Activated T-helper 1 cell treated with anti-CD3 and anti-CD28 coated beads, Interleukin-12 subunit alpha, Interleukin-12 subunit beta, Interleukin-2, Interleukin-4 antibody, amounts not matched to agents 30 ng/mL and 10 ng/mL and 1 ng/mL, durations not matched to agents 14 hours and 24 hours and 36 hours (primary cell): Measurements from ENCODE around the gene ADA. TPM values are rescaled to one million over a fixed set of nuclear protein-coding genes. Genes with fewer than 3 reads are reported as not detected.
"Not testable (repeated sequence)": the region's sequence is repeated elsewhere in the genome, so short reads cannot be mapped to it uniquely, and the experiment has no call there.

Experiments used
- DNase-seq: peaks from one replicate; pipeline ENCODE4 v3.0.0; 2021; ENCODE audit warnings: low spot score
- H3K27ac Mint-ChIP-seq: one replicate; pipeline ENCODE4 v1.8.0; 2021; ENCODE audit warnings: mild to moderate bottlenecking, mixed read lengths
- H3K27me3 Mint-ChIP-seq: one replicate; pipeline ENCODE4 v1.8.0; 2022; ENCODE audit warnings: mild to moderate bottlenecking, moderate library complexity, mixed read lengths; ENCODE audit not compliant: insufficient read depth
- H3K36me3 Mint-ChIP-seq: one replicate; pipeline ENCODE4 v1.8.0; 2021; ENCODE audit warnings: low read depth, mixed read lengths
- H3K4me1 Mint-ChIP-seq: one replicate; pipeline ENCODE4 v1.8.0; 2021; ENCODE audit warnings: low read depth, mixed read lengths
- H3K4me3 Mint-ChIP-seq: one replicate; pipeline ENCODE4 v1.8.0; 2021; ENCODE audit warnings: mild to moderate bottlenecking, moderate library complexity, mixed read lengths
- H3K9me3 Mint-ChIP-seq: one replicate; pipeline ENCODE4 v1.8.0; 2021; ENCODE audit warnings: mixed read lengths
- intact Hi-C: fragments of 100-400 bp; cut with micrococcal nuclease; formaldehyde crosslinking; loops from one replicate; pipeline ENCODE4 v1.15.1; 2024
- total RNA-seq: library from RNA; stranded (reverse); gene quantifications from 2 replicates; pipeline ENCODE4 v1.2.3, GENCODE V29; 2022

The ADA gene
- total RNA-seq, 1 donor from 2014 or later = 45.1 TPM

GRCh38 chr20:44597516-44597915, 54.0 kb downstream of the ADA start:
- Mint-ChIP-seq H3K36me3 (peaks cover 2% of the 10 kb centered on the region), H3K4me3 (no peak overlapping the region), H3K4me1 (peaks cover 23% of the 10 kb centered on the region), H3K27me3 (no peaks in the 10 kb centered on the region), H3K9me3 (no peaks in the 10 kb centered on the region), H3K27ac (no peak overlapping the region)
- no peak for DNase-seq
- intact Hi-C loops = no loop called here

- H3K27me3 Mint-ChIP-seq = no peaks in the 10 kb centered on the region
- peaks cover 2% of the 10 kb centered on the region for H3K36me3 Mint-ChIP-seq
- H3K9me3 Mint-ChIP-seq = no peaks in the 10 kb centered on the region
- H3K4me1 Mint-ChIP-seq = peaks cover 23% of the 10 kb centered on the region
- intact Hi-C loops = no loop called here
- no peak overlapping the region for H3K27ac Mint-ChIP-seq
- no peak overlapping the region for H3K4me3 Mint-ChIP-seq
- no peak for DNase-seq
Observed at GRCh38 chr20:44596876-44597275, 54.6 kb downstream of the ADA start.

GRCh38 chr20:44596010-44596409, 55.5 kb downstream of the ADA start:
- no peak overlapping the region for H3K4me3 Mint-ChIP-seq
- no peak for DNase-seq
- peaks cover 2% of the 10 kb centered on the region for H3K36me3 Mint-ChIP-seq
- peaks cover 23% of the 10 kb centered on the region for H3K4me1 Mint-ChIP-seq
- intact Hi-C loops = no loop called here
- no peak overlapping the region for H3K27ac Mint-ChIP-seq
- no peaks in the 10 kb centered on the region for H3K9me3 Mint-ChIP-seq
- H3K27me3 Mint-ChIP-seq = no peaks in the 10 kb centered on the region

GRCh38 chr20:44594730-44595129, 56.8 kb downstream of the ADA start:
- Mint-ChIP-seq H3K9me3 (no peaks in the 10 kb centered on the region), H3K4me3 (no peak overlapping the region), H3K36me3 (no peaks in the 10 kb centered on the region), H3K27me3 (no peaks in the 10 kb centered on the region), H3K27ac (peak overlapping the region; percentile 77), H3K4me1 (peaks cover 16% of the 10 kb centered on the region)
- intact Hi-C loops = no loop called here
- DNase-seq = no peak

- Mint-ChIP-seq H3K4me1 (peaks cover 10% of the 10 kb centered on the region), H3K27me3 (no peaks in the 10 kb centered on the region), H3K4me3 (no peak overlapping the region), H3K36me3 (no peaks in the 10 kb centered on the region), H3K9me3 (no peaks in the 10 kb centered on the region), H3K27ac (no peak overlapping the region)
- no peak for DNase-seq
- intact Hi-C loops = no loop called here
Observed at GRCh38 chr20:44593751-44594150, 57.7 kb downstream of the ADA start.

- DNase-seq = no peak
- intact Hi-C loops = no loop called here
- Mint-ChIP-seq H3K9me3 (no peaks in the 10 kb centered on the region), H3K36me3 (no peaks in the 10 kb centered on the region), H3K4me3 (no peak overlapping the region), H3K27ac (no peak overlapping the region), H3K4me1 (no peaks in the 10 kb centered on the region), H3K27me3 (no peaks in the 10 kb centered on the region)
Observed at GRCh38 chr20:44592366-44592765, 59.1 kb downstream of the ADA start.

- no peak overlapping the region for H3K4me3 Mint-ChIP-seq
- H3K9me3 Mint-ChIP-seq = no peaks in the 10 kb centered on the region
- intact Hi-C loops = no loop called here
- no peak overlapping the region for H3K27ac Mint-ChIP-seq
- no peaks in the 10 kb centered on the region for H3K36me3 Mint-ChIP-seq
- no peak for DNase-seq
- H3K4me1 Mint-ChIP-seq = no peaks in the 10 kb centered on the region
- no peaks in the 10 kb centered on the region for H3K27me3 Mint-ChIP-seq
Observed at GRCh38 chr20:44590980-44591778, 60.3 kb downstream of the ADA start.

GRCh38 chr20:44589537-44589936, 62.0 kb downstream of the ADA start:
- DNase-seq = no peak
- Mint-ChIP-seq H3K9me3 (no peaks in the 10 kb centered on the region), H3K4me3 (no peak overlapping the region), H3K4me1 (peaks cover 9% of the 10 kb centered on the region), H3K27ac (no peak overlapping the region), H3K36me3 (no peaks in the 10 kb centered on the region), H3K27me3 (no peaks in the 10 kb centered on the region)
- intact Hi-C loops = no loop called here

- H3K27me3 Mint-ChIP-seq, H3K4me1 Mint-ChIP-seq, H3K4me3 Mint-ChIP-seq, H3K9me3 Mint-ChIP-seq, DNase-seq, H3K27ac Mint-ChIP-seq, H3K36me3 Mint-ChIP-seq, intact Hi-C loops: not testable (repeated sequence)
Observed at GRCh38 chr20:44588321-44588720, 63.2 kb downstream of the ADA start.

GRCh38 chr20:44587035-44587980, 64.2 kb downstream of the ADA start:
- intact Hi-C loops = no loop called here
- Mint-ChIP-seq H3K27ac (no peak overlapping the region), H3K9me3 (no peaks in the 10 kb centered on the region), H3K4me3 (no peak overlapping the region), H3K36me3 (no peaks in the 10 kb centered on the region), H3K4me1 (peaks cover 12% of the 10 kb centered on the region), H3K27me3 (no peaks in the 10 kb centered on the region)
- no peak for DNase-seq

GRCh38 chr20:44586289-44586911, 65.1 kb downstream of the ADA start:
- intact Hi-C loops = no loop called here
- no peaks in the 10 kb centered on the region for H3K9me3 Mint-ChIP-seq
- DNase-seq = no peak
- no peak overlapping the region for H3K4me3 Mint-ChIP-seq
- no peaks in the 10 kb centered on the region for H3K36me3 Mint-ChIP-seq
- peaks cover 18% of the 10 kb centered on the region for H3K4me1 Mint-ChIP-seq
- H3K27me3 Mint-ChIP-seq = no peaks in the 10 kb centered on the region
- H3K27ac Mint-ChIP-seq = no peak overlapping the region

GRCh38 chr20:44585057-44585963, 66.2 kb downstream of the ADA start:
- H3K4me1 Mint-ChIP-seq = peaks cover 21% of the 10 kb centered on the region
- DNase-seq = no peak
- no peaks in the 10 kb centered on the region for H3K27me3 Mint-ChIP-seq
- no peaks in the 10 kb centered on the region for H3K36me3 Mint-ChIP-seq
- H3K4me3 Mint-ChIP-seq = no peak overlapping the region
- intact Hi-C loops = no loop called here
- no peak overlapping the region for H3K27ac Mint-ChIP-seq
- no peaks in the 10 kb centered on the region for H3K9me3 Mint-ChIP-seq
